ENCODE measurements around the gene SYT8.

The SYT8 gene

DNA sequence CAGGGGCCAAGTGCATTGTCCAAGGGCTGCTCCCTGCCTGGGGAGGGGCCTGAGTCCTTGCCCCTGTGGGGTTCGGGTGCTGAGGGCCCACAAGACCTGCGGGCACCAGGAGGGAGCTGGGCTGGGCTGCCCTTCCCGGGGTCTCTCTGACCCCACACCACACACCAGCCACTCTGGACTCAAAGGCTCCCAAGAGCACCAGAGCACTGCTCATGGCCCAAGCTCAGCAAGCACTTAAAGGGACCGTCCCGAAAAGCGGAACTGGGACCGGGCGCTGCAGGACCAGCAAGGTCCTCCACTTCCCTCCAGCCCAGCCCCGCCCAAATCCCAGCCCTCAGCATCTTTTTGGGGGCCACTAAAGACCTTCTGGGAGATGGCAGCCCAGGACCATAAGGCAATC, 23.4 kb downstream of the SYT8 start:
- Mint-ChIP-seq H3K27ac (no peak overlapping the region), H3K9me3 (no peaks in the 10 kb centered on the region), H3K4me1 (peaks cover 18% of the 10 kb centered on the region), H3K4me3 (no peak overlapping the region), H3K27me3 (ENCODE audit: low read depth, poor library complexity) (peaks cover 7% of the 10 kb centered on the region), H3K36me3 (ENCODE audit: low read depth) (no peaks in the 10 kb centered on the region)
- no peak for TF ChIP-seq CTCF (IDR thresholded peaks at IDR 0.05)
- no peak for DNase-seq

DNA sequence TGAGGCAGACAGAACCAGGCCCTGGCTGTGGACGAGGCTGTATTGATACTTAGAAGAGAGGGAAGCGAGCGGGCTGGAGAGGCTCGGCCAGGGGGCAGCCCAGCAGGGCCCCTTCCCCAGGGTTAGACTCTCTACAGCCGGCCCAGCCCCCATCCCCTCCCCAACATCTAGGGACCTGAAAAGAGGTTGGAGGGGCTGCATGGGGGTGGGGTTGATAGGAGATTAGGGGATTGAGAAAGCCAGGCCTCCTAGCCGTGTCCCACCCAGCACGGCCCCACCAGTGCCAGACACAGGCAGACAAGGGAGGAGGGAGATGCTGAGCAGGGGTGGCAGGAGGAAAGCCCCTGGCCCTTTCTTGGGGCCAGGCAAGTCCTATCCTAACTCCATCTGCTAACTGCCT, 23.8 kb downstream of the SYT8 start:
- no peak for DNase-seq
- Mint-ChIP-seq H3K4me3 (no peak overlapping the region), H3K9me3 (no peaks in the 10 kb centered on the region), H3K27me3 (ENCODE audit: low read depth, poor library complexity) (peaks cover 8% of the 10 kb centered on the region), H3K36me3 (ENCODE audit: low read depth) (no peaks in the 10 kb centered on the region), H3K4me1 (peaks cover 18% of the 10 kb centered on the region), H3K27ac (no peak overlapping the region)
- TF ChIP-seq CTCF (IDR thresholded peaks at IDR 0.05): no peak

DNA sequence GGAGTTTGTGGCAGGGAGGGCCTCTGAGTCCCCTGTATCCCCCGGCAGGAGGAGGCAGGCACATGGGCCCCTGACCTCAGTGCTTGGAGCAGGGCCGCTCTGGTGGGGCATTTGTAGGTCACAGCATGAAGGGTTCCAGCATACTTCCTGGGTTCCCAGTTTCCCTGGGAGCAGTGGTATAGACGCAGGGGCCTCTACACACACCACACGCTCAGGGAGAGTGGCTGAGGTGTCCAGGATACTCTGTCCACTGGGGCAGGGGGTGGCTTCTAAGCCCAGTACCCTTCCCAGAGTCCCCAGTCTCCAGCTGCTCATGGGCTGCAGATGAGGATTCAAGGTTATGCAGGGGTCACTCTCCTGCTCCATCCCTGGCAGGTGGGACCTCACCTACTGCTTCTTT, 24.2 kb downstream of the SYT8 start:
- Mint-ChIP-seq H3K4me3 (no peak overlapping the region), H3K27me3 (ENCODE audit: low read depth, poor library complexity) (peaks cover 8% of the 10 kb centered on the region), H3K36me3 (ENCODE audit: low read depth) (no peaks in the 10 kb centered on the region), H3K27ac (no peak overlapping the region), H3K9me3 (no peaks in the 10 kb centered on the region), H3K4me1 (peaks cover 18% of the 10 kb centered on the region)
- no peak for TF ChIP-seq CTCF (IDR thresholded peaks at IDR 0.05)
- no peak for DNase-seq

GRCh38 chr11:1860108-1860507, 25.3 kb downstream of the SYT8 start:
- peaks cover 18% of the 10 kb centered on the region for H3K4me1 Mint-ChIP-seq
- no peak overlapping the region for H3K4me3 Mint-ChIP-seq
- no peak for TF ChIP-seq CTCF (IDR thresholded peaks at IDR 0.05)
- H3K27ac Mint-ChIP-seq: no peak overlapping the region
- no peaks in the 10 kb centered on the region for H3K9me3 Mint-ChIP-seq
- no peak for DNase-seq
- no peaks in the 10 kb centered on the region for H3K36me3 Mint-ChIP-seq (ENCODE audit: low read depth)
- H3K27me3 Mint-ChIP-seq (ENCODE audit: low read depth, poor library complexity): peaks cover 8% of the 10 kb centered on the region

DNA sequence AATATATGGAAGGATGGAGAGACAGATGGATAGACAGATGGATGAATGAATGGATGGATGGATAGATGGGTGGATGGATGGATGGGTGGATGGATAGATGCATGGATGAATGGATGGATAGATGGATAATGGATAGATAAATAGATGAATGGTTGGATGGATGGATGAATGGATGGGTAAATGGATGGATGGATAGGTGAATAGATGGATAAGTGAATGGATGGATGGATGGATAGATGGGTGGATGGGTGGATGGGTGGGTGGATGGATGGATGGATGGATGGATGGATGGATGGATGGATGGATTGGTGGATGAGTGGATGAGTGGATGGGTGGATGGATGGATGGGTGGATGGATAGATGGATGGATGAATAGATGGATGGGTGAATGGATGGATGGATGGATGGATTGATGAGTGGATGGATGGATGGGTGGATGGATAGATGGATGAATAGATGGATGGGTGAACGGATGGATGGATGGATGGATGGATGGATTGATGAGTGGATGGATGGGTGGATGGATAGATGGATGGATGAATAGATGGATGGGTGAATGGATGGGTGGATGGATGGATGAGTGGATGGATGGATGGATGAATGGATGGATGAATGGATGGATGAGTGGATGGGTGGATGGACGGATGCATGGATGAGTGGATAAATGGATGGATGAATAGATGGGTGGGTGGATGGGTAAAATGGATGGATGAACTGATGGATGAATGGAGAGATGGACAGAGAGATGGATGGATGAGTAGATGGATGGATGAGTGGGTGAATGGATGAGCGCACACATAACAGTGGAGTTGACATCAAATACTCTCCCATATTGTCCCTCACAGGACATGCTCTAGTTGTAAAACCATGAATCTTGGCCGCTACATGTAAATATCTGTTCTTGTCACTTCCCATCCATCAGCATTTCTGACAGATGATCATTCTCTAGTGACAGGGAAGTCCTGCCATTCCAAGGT, 26.9 kb downstream of the SYT8 start:
- Mint-ChIP-seq H3K4me1 (peaks cover 12% of the 10 kb centered on the region), H3K27me3 (ENCODE audit: low read depth, poor library complexity) (peaks cover 8% of the 10 kb centered on the region), H3K4me3 (no peak overlapping the region), H3K36me3 (ENCODE audit: low read depth) (no peaks in the 10 kb centered on the region), H3K9me3 (no peaks in the 10 kb centered on the region), H3K27ac (no peak overlapping the region)
- no peak for TF ChIP-seq CTCF (IDR thresholded peaks at IDR 0.05)
- DNase-seq: no peak

Measured in nephron progenitor cell (in vitro differentiated cells).